Endothelial cell of umbilical vein (primary cell): ENCODE data around the gene HSPB2. TPM values are rescaled to one million over a fixed set of nuclear protein-coding genes. Genes with fewer than 3 reads are reported as not detected.

Experiments used
- BruUV-seq: library from RNA; stranded (reverse); fragments of 400-500 nt; replicated peaks from 2 replicates; lab custom pipeline; 2021; lab: Mats Ljungman, UMichigan
- CTCF ChIA-PET: fragments of 300-600, 350-600 bp; sonication (Branson Sonifier 250); formaldehyde crosslinking; loops from one replicate; lab custom pipeline; 2021; ENCODE audit warnings: antibody characterized with exemption, inconsistent platforms; lab: Charles Lee
- POLR2A ChIA-PET: fragments of 300-600, 350-600 bp; sonication (Branson Sonifier 250); formaldehyde crosslinking; loops from one replicate; lab custom pipeline; 2021; ENCODE audit warnings: antibody characterized with exemption, inconsistent platforms; lab: Charles Lee
- DNase-seq: peaks from one replicate; pipeline ENCODE4 v3.0.0-alpha.2; 2011; ENCODE audit warnings: low read depth, low spot score
- FAIRE-seq: peaks from 2 replicates; lab custom pipeline; 2011; peaks lifted over from hg19 to GRCh38; lab: Jason Lieb, UNC
- H2AFZ ChIP-seq: 2 replicates; pipeline ENCODE4 v1.6.0; 2012; ENCODE audit warnings: low read depth, low read length, control low read depth, inconsistent platforms
- H3K27ac ChIP-seq: 2 replicates; pipeline ENCODE4 v1.5.1; 2011; ENCODE audit warnings: low read depth, mild to moderate bottlenecking, control low read depth, low read length, moderate library complexity; ENCODE audit not compliant: insufficient read depth
- H3K27me3 ChIP-seq, 2 experiments: 2 replicates each; pipeline versions ENCODE4 v1.6.0 to v1.6.1; 2011; ENCODE audit warnings: low read length in 2 of 2, mixed read lengths in 1 of 2; ENCODE audit not compliant: control insufficient read depth in 2 of 2, insufficient read depth in 2 of 2
- H3K36me3 ChIP-seq, 2 experiments: 2 replicates in 1 of 2; 3 replicates in 1 of 2; pipeline ENCODE4 v1.5.1; 2011; ENCODE audit warnings: low read length in 2 of 2, mild to moderate bottlenecking in 1 of 2, moderate library complexity in 1 of 2; ENCODE audit not compliant: control insufficient read depth in 2 of 2, insufficient read depth in 2 of 2; ENCODE audit errors: extremely low read depth in 1 of 2
- H3K4me1 ChIP-seq: 3 replicates; pipeline ENCODE4 v1.5.1; 2011; ENCODE audit warnings: mild to moderate bottlenecking, low read length; ENCODE audit not compliant: control insufficient read depth, insufficient read depth; ENCODE audit errors: extremely low read depth
- H3K4me2 ChIP-seq: 2 replicates; pipeline ENCODE4 v1.6.1; 2011; ENCODE audit warnings: low read length, control low read depth, mixed read lengths; ENCODE audit not compliant: insufficient read depth
- H3K4me3 ChIP-seq, 3 experiments: fragments of 200-600 bp in 1 of 3; sonication (generic), shearing (Covaris generic) in 1 of 3; replicated peaks in 1 of 3; 2 replicates each; pipeline ENCODE4 v1.5.1; 2011 to 2016; ENCODE audit warnings: control low read depth in 3 of 3, low read length in 3 of 3, mild to moderate bottlenecking in 2 of 3, inconsistent platforms in 1 of 3, low read depth in 1 of 3, moderate library complexity in 1 of 3; ENCODE audit not compliant: insufficient read depth in 1 of 3
- H3K79me2 ChIP-seq: 2 replicates; pipeline ENCODE4 v1.6.0; 2012; ENCODE audit warnings: low read length, inconsistent platforms; ENCODE audit not compliant: control insufficient read depth, insufficient read depth
- H3K9ac ChIP-seq: replicated peaks from 2 replicates; pipeline ENCODE3; 2011; ENCODE audit warnings: low read length, control low read depth; ENCODE audit not compliant: insufficient read depth; ENCODE audit errors: extremely low read depth
- H3K9me1 ChIP-seq: replicated peaks from 3 replicates; pipeline ENCODE4 v1.6.0; 2011; ENCODE audit warnings: mild to moderate bottlenecking, low read length; ENCODE audit not compliant: control insufficient read depth, insufficient read depth; ENCODE audit errors: extremely low read depth
- H3K9me3 ChIP-seq: replicated peaks from 2 replicates; pipeline ENCODE4 v1.5.1; 2012; ENCODE audit warnings: low read length, inconsistent platforms; ENCODE audit not compliant: control insufficient read depth, insufficient read depth
- H4K20me1 ChIP-seq: replicated peaks from 2 replicates; pipeline ENCODE3; 2011; ENCODE audit warnings: mild to moderate bottlenecking, low read length; ENCODE audit not compliant: control insufficient read depth, insufficient read depth; ENCODE audit errors: extremely low read depth
- EZH2 ChIP-seq: IDR thresholded peaks from 2 replicates; pipeline ENCODE4 v1.6.1; 2012; ENCODE audit warnings: borderline replicate concordance, low read depth, mild to moderate bottlenecking, moderate library complexity, low read length, inconsistent platforms; ENCODE audit not compliant: severe bottlenecking
- FOS ChIP-seq: IDR thresholded peaks from 2 replicates; pipeline ENCODE4 v1.6.1; 2011; ENCODE audit warnings: mild to moderate bottlenecking, low read length, moderate library complexity, borderline replicate concordance; ENCODE audit not compliant: insufficient read depth
- GATA2 ChIP-seq: IDR thresholded peaks from 2 replicates; pipeline ENCODE4 v1.7.0; 2011; ENCODE audit warnings: low read depth, mild to moderate bottlenecking, moderate library complexity, mixed read lengths, low read length; ENCODE audit not compliant: insufficient read length, insufficient read depth
- JUN ChIP-seq: IDR thresholded peaks from 2 replicates; pipeline ENCODE4 v1.6.1; 2011; ENCODE audit warnings: borderline replicate concordance, low read depth; ENCODE audit not compliant: insufficient read length, insufficient read depth
- MYC ChIP-seq: IDR thresholded peaks from one replicate; pipeline ENCODE4 v1.6.1; 2011; ENCODE audit warnings: mild to moderate bottlenecking, low read depth, low read length
- POLR2A ChIP-seq: IDR thresholded peaks from 2 replicates; pipeline ENCODE4 v1.6.1; 2012; ENCODE audit warnings: low read depth, mild to moderate bottlenecking, control low read depth, low read length
- POLR2AphosphoS5 ChIP-seq: IDR thresholded peaks from 2 replicates; pipeline ENCODE4 v1.6.1; 2012; ENCODE audit warnings: low read depth, mild to moderate bottlenecking, control low read depth, low read length, moderate library complexity; ENCODE audit not compliant: insufficient read depth
- dilution Hi-C: fragments of 300-500 bp; cut with MboI; formaldehyde crosslinking; loops from one replicate; pipeline ENCODE4 v1.15.0; 2019; ENCODE audit warnings: low sequenced_read_pairs; ENCODE audit not compliant: extremely low pct_ligation_motif_present
- intact Hi-C: fragments of 100-400 bp; cut with micrococcal nuclease; formaldehyde crosslinking; loops from one replicate; pipeline ENCODE4 v1.10.0; 2022
- polyA plus RNA-seq, 4 experiments: library from polyadenylated mRNA; depleted of rRNA in 3 of 4; stranded (reverse) in 3 of 4; unstranded in 1 of 4; fragments of >200 nt; gene quantifications; 2 replicates each; pipeline versions ENCODE4 v1.2.1 to v1.2.3, GENCODE V29; 2011 to 2012; ENCODE audit warnings: missing spikeins in 1 of 4
- total RNA-seq: library from RNA; stranded (reverse); gene quantifications from 2 replicates; pipeline ENCODE4 v1.2.3, GENCODE V29; 2021
- TF ChIP-seq, protein P1 (sequence below): IDR thresholded peaks from 2 replicates; pipeline ENCODE4 v1.6.1; 2011; ENCODE audit not compliant: insufficient read depth, insufficient read length
- TF ChIP-seq, protein P2 (sequence below), 2 donors: IDR thresholded peaks; 1 replicate in 1 of 2; 2 replicates in 1 of 2; pipeline ENCODE4 v1.5.1; 2011; ENCODE audit warnings: low read length in 2 of 2, mild to moderate bottlenecking in 2 of 2, moderate library complexity in 2 of 2, control low read depth in 1 of 2, inconsistent platforms in 1 of 2, low read depth in 1 of 2; ENCODE audit not compliant: insufficient read depth in 1 of 2; ENCODE audit errors: extremely low read depth in 1 of 2

HSPB2 gene
- total and polyA plus RNA-seq, 2 donors (not counting 3 experiments of a cell fraction or from before 2014, with no cell fraction given) = not detected

GRCh38 chr11:111917312-111917711 is 4.8 kb downstream of the HSPB2 start:
- TF ChIP-seq MYC (no peak), FOS (no peak), JUN (no peak), POLR2AphosphoS5 (no peak), POLR2A (no peak), EZH2 (no peak), GATA2 (no peak)
- TF ChIP-seq, protein P1, sequence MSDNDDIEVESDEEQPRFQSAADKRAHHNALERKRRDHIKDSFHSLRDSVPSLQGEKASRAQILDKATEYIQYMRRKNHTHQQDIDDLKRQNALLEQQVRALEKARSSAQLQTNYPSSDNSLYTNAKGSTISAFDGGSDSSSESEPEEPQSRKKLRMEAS = no peak
- TF ChIP-seq, protein P2, sequence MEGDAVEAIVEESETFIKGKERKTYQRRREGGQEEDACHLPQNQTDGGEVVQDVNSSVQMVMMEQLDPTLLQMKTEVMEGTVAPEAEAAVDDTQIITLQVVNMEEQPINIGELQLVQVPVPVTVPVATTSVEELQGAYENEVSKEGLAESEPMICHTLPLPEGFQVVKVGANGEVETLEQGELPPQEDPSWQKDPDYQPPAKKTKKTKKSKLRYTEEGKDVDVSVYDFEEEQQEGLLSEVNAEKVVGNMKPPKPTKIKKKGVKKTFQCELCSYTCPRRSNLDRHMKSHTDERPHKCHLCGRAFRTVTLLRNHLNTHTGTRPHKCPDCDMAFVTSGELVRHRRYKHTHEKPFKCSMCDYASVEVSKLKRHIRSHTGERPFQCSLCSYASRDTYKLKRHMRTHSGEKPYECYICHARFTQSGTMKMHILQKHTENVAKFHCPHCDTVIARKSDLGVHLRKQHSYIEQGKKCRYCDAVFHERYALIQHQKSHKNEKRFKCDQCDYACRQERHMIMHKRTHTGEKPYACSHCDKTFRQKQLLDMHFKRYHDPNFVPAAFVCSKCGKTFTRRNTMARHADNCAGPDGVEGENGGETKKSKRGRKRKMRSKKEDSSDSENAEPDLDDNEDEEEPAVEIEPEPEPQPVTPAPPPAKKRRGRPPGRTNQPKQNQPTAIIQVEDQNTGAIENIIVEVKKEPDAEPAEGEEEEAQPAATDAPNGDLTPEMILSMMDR (IDR thresholded peaks at IDR 0.05; ENCODE audit: extremely low read depth in 1 of 2, insufficient read depth in 1 of 2, low read depth in 1 of 2, low read length in 2 of 2) = no peak
- no peak for FAIRE-seq
- dilution Hi-C loops = no loop called here

More at GRCh38 chr11:111917312-111917711, 4.8 kb downstream of the HSPB2 start:
- Histone ChIP-seq H3K27ac (no peak overlapping the region), H3K9me1 (no peaks in the 10 kb centered on the region), H3K9me3 (no peaks in the 10 kb centered on the region), H3K4me3 (no peak overlapping the region), H3K4me1 (peaks cover 6% of the 10 kb centered on the region), H3K27me3 (no peaks in the 10 kb centered on the region), H3K79me2 (no peaks in the 10 kb centered on the region), H3K9ac (no peak overlapping the region), H3K4me2 (no peak overlapping the region), H4K20me1 (no peaks in the 10 kb centered on the region), H2AFZ (no peak overlapping the region), H3K36me3 (no peaks in the 10 kb centered on the region)
- ChIA-PET POLR2A (no interaction called here), CTCF (interaction anchor here (1.2 kb wide), 1 partner anchor 9 kb away, joined by 4 read pairs; no protein-coding TSS in a partner anchor)
- intact Hi-C loops = no loop called here
- DNase-seq = no peak
- BruUV-seq = no TSS peak
